Activated CD8-positive, alpha-beta memory T cell treated with anti-CD3 and anti-CD28 coated beads for 24 hours (primary cell): ENCODE results near the gene POLR3A.

Experiments used
- DNase-seq: peaks from one replicate; pipeline ENCODE4 v3.0.0-alpha.2; 2020

Gene POLR3A

DNA sequence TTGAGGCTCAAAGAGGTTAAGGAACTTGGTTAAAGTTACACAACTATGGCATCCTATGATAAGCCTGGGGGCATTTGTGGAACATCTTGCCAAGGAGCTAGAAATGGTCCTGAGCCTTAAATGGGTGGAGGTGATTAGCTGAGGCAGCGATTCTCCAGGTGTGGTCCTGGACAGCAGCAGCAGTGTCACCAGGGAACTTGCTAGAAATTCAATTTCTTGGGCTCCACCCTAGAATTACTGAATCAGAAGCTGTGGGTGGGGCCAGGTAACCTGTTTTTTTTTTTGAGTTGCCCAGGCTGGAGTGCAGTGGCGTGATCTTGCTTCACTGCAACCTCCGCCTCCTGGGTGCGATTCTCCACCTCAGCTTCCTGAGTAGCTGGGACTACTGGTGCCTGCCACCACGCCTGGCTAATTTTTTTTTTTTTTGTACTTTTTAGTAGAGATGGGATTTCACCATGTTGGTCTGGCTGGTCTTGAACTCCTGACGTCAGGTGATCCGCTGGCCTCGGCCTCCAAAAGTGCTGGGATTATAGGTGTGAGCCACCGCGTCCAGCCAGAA, 17.5 kb upstream of the POLR3A start:
- DNase-seq, result no peak

DNA sequence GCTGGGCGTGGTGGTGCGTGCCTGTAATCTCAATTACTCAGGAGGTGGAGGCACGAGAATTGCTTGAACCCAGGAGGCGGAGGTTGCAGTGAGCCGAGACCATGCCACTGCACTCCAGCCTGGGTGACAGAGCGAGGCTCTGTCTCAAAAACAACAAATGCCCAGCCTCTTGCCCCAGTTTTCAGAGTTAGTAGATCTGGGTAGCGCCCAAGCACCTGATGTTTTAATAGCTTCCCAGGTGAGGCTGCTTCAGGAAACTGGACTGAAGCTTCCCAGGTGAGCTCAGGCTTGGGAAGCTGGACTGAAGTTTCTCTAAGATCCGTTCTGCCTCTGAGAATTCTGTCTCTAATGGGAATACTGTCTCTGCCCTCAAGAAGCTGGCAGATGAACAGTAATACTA, 16.5 kb upstream of the POLR3A start:
- no peak for DNase-seq

DNA sequence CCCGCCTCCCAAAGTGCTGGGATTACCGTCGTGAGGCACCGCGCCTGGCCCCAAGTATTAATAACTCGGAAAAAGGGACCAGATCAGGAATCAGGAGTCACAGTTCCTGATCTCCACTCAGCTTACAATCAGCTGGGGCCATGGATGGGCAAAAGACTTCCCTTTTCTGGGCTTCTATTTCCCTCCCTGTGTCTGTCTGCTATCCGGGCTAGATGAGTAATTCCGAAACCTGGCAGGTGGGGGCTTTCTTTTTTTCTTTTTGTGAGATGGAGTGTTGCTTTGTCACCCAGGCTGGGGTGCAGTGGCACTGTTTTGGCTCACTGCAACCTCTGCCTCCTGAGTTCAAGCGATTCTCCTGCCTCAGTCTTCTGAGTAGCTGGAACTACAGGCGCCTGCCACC, 15.9 kb upstream of the POLR3A start:
- no peak for DNase-seq

- no peak for DNase-seq
These were observed 15.4 kb upstream of the POLR3A start for GRCh38 chr10:78044699-78045098.

DNA sequence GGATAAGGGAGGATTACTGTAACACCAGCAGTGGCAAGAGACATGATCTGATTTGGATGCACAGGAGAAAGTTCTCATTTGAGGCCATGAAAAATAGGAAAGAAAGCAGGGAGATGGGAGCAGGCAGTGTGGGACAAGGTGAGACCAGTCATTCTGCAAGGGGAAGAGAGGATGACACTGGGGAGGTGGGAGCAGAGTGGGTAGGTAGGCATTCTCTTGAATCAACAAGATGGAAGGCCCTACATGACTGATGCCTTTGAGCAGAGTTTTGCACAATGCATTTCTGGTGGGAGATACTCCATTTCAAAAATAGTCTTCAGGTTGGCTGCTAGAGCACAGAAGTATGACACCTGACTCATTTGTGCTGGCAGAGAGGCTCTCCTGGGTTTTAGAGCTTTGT, 14.9 kb upstream of the POLR3A start:
- DNase-seq, result no peak

DNA sequence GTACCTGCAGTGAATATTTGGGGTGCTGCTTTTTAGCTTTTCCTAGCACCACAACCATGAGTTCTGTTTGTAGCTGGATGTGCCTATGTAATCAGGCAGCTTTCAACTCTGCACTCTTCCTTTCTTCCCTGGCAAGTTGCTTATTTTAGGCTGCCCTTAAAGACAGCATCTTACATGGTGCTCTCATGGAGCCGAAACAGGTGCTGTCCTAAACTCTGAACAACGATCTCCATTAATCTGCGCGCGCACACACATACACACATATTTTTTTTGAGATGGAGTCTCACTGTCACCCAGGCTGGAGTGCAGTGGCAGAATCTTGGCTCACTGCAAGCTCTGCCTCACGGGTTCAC, 13.4 kb upstream of the POLR3A start:
- no peak for DNase-seq

- DNase-seq, result peak; percentile 64
These were observed 12.9 kb upstream of the POLR3A start for GRCh38 chr10:78042058-78042751.

- no peak for DNase-seq
These were observed 12.1 kb upstream of the POLR3A start for GRCh38 chr10:78041170-78042057.

DNA sequence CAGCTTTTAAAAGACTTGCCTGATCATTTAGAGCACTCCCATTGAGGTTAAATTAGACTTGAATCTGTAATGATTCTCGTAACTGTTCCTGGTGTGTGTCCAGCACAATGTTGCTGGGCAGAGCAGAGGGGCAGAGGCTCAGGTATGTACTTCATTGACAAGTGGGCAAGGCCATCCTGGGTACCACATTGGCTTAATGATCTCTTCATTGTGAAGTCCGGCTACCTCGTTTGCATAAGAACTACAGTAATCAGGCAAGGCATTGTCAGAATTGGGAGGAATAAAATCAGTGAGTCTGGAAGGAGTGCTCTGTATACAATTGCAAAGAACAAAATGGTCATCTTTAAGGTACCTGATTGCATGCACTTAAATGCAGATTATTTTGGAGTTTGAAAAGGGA, 10.4 kb upstream of the POLR3A start:
- no peak for DNase-seq

GRCh38 chr10:78038791-78039547, 9.7 kb upstream of the POLR3A start:
- DNase-seq, result no peak

DNA sequence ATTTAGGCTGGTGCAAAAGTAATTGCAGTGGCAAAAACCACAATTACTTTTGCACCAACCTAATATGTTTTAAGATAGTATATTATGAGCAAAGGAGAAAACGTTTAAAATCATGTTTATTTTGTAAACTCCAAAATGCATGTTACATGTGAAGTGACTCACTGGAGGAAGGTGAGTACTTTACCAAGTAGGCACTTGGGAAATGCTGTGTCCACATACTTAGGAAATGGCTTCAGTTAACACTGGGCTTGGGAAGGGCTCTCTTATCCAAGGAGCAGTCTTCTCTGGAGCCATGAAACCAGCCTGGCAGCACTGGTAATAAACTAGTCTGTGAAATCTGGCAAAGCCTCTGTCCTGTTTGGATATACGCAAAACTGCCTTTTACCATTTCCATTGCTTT, 8.8 kb upstream of the POLR3A start:
- DNase-seq, result no peak

GRCh38 chr10:78035933-78036583, 6.7 kb upstream of the POLR3A start:
- DNase-seq, result no peak

DNA sequence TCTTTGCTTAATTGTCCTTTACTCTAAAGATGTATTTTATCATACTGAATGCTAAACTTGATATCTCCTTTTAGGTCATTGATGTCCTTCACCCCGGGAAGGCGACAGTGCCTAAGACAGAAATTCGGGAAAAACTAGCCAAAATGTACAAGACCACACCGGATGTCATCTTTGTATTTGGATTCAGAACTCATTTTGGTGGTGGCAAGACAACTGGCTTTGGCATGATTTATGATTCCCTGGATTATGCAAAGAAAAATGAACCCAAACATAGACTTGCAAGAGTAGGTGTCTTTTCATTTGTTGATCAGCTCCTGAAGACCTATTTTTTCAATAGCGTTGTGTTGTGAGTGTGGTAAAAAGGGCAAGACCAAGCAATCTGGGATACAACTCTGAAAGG, 6.1 kb upstream of the POLR3A start:
- DNase-seq, result no peak

DNA sequence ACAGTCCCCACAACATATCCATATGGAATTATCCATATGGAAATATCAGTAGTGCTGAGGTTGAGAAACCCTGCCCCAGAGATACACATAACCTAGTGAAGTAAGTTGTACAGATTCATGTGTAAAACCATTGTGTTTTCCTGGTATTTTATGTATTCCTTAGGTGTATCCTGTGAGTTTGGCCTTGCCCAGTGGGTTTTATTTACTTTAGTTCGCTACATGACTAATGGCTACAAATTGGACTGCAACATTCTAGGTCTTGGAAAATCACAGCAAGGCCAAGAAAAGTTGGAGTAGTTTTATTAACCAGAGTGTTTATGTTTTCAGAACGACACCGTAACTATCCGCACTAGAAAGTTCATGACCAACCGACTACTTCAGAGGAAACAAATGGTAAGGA, 5.7 kb upstream of the POLR3A start:
- no peak for DNase-seq

GRCh38 chr10:78033637-78034470, 4.5 kb upstream of the POLR3A start, which contains the start of gene RPS24:
TSS of gene RPS24 (plus strand) at chr10:78033863. CDS start at chr10:78033902, 39 bp downstream.
- DNase-seq, result peak; percentile 97

GRCh38 chr10:78033387-78033636, 4.0 kb upstream of the POLR3A start:
- DNase-seq, result no peak

DNA sequence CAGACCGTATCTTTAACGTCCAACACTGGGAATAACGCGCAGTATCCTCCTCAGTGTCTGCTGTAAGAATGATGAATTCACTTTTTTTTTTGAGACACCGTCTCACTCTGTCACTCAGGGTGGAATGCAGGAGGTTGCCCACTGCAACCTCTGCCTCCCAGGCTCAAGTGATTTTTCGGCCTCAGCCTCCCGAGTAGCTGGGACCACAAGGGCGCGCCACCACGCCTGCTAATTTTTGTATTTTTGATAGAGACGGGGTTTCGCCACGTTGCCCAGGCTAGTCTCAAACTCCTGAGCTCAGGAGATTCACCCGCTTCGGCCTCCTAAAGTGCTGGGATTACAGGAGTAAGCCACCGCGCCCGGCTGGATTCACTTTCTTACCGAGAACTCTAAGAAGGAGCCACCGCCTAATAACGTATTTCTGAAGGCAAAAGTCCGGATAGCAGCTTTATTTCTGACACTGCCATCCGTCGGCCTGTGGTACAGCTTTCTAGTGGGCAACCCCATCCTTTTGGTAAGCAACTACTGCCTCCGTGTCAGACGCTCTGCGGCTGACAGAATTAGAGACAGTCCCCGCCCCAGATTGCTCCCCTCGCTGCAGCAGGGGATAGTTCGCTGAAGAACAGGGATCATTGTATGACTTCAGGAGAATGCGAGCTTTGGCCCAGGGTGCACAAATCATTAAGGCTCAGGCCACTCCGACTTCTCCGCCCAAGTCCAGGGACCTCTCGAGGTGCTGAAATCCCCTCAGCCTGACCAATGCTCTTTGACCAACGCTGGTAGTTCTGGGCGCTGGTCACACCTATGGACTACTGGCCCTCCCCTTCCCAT, 662 bp downstream of the POLR3A start:
- no peak for DNase-seq

- DNase-seq, result no peak
These were observed 3.5 kb downstream of the POLR3A start for GRCh38 chr10:78025685-78026364.

GRCh38 chr10:78023741-78024140, 5.6 kb downstream of the POLR3A start:
- no peak for DNase-seq

DNA sequence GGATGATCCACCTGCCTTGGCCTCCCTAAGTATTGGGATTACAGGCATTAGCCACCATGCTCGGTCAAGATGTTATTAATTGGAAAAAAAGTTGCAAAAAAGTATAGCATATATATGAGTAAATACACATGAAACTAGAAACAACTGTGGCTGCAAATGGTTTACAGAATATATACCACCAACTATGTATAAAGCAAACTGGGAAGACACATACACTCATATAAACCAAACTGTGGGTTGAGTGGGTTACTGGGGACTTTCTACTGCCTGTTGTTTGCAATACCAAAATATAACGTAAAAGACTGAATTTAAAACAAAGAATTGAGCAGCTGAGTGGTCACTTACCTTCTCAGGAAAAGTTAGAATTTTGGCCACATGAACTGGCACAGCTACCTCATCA, 8.1 kb downstream of the POLR3A start:
- no peak for DNase-seq

- DNase-seq, result no peak
These were observed 10.1 kb downstream of the POLR3A start for GRCh38 chr10:78019264-78019663.
